Dermis microvascular lymphatic vessel endothelial cell (primary cell): ENCODE results near the gene EEF1B2. TPM values are rescaled to one million over a fixed set of nuclear protein-coding genes. Genes with fewer than 3 reads are reported as not detected.
"Not testable (repeated sequence)": the region's sequence is repeated elsewhere in the genome, so short reads cannot be mapped to it uniquely, and the experiment has no call there.

ENCODE experiments used
- DNase-seq, 2 donors: peaks; one replicate each; pipeline versions ENCODE4 v3.0.0 to v3.0.0-alpha.2; 2010; ENCODE audit warnings: low read depth in 2 of 2
- total RNA-seq: library from RNA; depleted of rRNA; stranded (reverse); fragments of >200 nt; gene quantifications from 2 replicates; pipeline ENCODE4 v1.2.1, GENCODE V29; 2014

The EEF1B2 gene
- total RNA-seq, 1 donor from 2014 or later, result 497 TPM

DNA sequence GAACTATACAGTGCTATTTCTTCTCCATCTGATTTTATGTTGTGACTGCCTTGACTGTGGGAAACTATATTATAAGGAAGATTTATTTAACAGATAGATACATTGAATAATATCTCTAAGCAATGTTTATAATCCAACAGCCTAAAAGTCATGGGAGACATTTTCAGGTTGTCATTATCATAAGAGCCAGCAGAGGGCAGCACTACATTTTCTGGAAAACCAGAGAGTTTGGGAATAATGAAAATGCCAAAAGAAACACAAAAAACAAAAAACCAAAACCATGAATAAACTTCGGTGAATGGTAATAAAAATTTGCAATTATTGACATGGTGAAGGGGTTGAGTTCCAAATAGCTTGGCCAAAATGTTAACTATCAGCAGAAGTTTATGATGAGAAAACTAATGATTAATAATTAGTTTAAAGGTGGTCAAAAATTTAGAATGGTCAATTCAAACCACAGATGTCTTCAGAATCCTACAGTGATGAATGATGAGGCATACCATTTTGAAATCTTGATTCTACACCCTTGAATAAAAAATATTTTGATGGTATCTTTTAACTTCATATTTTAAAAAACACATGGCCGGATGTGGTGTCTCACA, 4.7 kb downstream of the EEF1B2 start:
- peak; percentile 28 to 39 for DNase-seq

DNA sequence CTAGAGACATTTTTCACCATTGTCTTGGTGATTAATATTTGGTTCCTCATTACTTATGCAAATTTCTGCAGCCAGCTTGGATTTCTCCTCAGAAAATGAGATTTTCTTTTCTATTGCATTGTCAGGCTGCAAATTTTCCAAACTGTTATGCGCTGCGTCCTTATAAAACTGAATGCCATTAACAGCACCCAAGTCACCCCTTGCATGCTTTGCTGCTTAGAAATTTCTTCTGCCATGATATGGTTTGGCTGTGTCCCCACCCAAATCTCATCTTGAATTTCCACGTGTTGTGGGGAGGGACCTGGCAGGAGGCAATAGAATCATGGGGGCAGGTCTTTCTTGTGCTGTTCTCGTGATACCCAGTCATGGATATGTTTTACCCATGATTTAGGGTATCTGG, 8.5 kb downstream of the EEF1B2 start:
- DNase-seq, result not testable (repeated sequence)

DNA sequence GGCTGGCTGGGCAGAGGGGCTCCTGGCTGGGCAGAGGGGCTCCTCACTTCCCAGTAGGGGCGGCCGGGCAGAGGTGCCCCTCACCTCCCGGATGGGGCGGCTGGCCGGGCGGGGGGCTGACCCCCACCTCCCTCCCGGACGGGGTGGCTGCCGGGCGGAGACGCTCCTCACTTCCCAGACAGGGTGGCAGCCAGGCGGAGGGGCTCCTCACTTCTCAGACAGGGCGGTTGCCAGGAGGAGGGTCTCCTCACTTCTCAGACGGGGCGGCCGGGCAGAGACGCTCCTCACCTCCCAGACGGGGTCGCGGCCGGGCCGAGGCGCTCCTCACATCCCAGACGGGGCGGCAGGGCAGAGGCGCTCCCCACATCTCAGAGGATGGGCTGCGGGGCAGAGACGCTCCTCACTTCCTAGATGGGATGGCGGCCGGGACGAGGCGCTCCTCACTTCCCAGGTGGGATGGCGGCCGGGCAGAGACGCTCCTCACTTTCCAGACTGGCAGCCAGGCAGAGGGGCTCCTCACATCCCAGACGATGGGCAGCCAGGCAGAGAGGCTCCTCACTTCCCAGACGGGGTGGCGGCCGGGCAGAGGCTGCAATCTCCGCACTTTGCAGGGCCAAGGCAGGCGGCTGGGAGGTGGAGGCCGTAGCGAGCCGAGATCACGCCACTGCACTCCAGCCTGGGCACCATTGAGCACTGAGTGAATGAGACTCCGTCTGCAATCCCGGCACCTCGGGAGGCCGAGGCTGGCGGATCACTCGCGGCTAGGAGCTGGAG, 12.1 kb downstream of the EEF1B2 start:
- not testable (repeated sequence) for DNase-seq

DNA sequence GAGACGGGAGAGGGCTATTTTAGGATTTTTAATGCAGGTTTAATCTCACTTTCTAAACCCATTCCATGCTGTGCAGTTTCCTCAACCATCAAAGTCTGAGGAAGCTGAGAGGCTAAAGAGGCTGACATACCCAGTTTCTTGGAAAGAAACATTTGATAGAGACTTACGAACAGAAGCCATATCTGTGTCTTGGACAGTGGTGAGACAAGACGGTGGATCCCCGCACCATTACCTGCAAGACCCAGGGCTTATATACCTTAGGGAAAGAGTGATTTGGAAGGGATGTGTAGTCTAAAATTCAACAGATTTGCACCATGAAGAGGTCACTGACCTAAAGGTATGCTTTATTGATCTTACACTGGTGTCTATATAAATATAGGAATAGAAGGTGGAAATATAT, 13.5 kb downstream of the EEF1B2 start:
- DNase-seq, result no peak

DNA sequence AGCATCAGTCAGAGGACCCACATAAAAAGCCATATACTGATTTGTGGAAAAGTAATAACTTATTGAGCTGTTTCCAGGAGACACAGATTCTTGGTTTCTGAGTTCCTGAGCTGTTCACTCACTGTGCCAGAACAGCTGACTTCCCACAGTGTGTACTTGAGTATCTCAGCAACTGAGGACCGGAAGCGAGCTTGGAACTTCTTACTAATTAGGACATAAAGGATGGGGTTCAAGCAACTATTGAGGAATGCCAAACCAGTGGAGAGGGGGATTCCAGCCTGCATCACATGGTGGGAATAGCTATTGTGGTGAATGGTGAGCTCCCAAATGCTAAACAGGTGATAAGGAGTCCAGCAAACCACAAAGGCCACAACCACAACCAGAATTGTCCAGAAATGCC, 16.4 kb downstream of the EEF1B2 start:
- DNase-seq, result no peak

DNA sequence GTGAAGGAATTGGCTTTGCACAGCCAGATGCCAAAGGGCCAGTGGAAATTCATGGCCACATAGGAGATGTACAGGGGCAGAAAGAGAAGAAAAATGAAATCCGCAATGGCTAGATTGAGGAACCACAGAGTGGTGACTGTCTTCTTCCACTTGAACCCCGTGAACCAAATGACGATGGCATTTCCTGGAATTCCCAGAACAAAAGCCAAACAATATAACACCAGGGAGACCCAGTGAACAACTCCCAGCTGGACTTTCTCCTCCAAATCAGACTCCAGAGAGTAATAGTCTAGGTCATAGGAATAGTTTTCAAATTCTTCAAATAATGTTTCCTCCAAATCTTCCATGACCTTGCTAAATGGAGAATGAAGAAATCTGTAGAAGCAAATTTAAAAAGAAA, 17.2 kb downstream of the EEF1B2 start:
- DNase-seq, result peak; percentile 30 to 51

DNA sequence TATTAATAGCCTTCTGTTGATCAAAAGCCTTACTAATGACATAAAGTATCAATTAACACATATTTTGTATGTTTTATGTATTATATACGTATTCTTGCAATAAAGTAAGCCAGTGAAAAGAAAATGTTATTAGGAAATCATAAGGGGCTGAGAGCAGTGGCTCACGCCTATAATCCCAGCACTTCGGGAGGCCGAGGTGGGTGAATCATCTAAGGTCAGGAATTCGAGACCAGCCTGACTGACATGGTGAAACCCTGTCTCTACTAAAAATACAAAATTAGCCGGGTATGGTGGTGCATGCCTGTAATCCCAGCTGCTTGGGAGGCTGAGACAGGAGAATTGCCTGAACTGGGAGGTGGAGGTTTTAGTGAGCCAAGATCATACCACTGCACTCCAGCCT, 21.8 kb downstream of the EEF1B2 start:
- not testable (repeated sequence) for DNase-seq

DNA sequence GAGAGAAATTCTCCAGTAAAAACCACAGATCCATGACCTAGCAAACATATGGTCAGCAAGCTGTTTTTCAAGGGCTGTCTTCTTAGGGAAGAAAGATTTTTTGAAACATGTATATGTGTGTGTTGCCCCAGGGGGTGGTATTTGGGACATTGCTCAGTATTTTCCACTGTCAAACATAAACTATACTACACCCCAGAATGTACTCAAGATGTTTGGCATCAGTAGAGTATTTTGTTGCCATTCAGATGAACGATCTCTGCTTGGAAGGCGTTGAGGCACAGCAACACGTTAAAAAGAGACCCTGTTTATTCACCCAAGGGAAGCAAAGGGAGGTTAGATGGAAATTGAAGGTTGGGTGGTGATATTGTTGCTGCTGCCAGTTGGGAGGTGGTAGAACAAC, 30.0 kb downstream of the EEF1B2 start:
- no peak for DNase-seq

DNA sequence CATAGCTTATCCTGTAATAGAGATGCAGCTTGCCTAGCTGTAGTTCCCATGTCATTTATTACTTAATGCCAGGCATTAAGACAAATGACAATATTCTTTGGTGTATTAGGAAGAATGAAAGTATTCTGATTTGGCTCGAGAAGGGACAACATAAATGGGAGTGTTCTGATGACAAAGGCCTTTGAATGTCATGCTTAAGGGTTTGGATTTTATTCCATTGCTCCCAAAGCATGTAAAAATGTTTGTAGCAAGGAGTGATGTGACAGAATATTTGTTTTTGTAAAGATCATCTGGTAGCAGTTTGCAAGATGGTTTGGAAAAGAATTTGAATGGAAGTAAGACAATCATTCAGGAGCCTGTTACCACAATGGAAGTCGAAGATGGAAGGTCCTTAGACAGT, 30.4 kb downstream of the EEF1B2 start:
- no peak for DNase-seq

DNA sequence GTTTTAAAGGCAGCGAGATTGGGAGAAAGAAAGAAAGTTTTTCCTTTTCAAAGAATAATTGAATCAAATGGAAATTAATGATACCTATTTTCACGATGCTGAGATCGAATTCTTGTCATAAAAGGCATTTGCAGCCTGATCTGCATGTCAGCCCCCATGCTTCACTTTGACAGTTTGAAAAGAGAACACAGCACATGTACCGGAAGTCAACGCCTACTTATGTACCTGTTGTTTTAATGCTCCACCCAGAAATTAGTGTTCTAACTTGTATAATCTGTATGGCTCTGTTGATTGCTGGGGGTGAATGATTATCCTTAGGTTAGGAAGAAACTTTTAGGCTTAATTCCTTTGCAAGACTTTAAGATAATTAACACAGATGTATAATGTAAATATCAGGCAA, 31.0 kb downstream of the EEF1B2 start:
- no peak for DNase-seq

DNA sequence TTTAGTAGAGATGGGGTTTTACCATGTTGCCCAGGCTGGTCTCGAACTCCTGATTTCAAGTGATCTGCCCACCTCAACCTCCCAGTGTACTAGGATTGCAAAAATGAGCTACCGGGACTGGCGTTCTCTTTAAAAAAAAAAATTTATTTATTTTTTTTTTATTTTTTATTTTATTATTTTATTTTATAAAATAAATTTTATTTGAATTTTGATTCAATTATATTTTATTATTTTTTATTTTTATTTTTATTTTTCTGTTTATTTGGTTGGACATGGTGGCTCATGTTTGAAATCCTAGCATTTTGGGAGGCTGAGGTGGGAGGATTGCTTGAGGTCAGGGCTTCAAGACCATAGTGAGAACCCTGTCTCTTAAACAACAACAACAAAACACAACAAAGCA, 32.5 kb downstream of the EEF1B2 start:
- DNase-seq, result no peak

DNA sequence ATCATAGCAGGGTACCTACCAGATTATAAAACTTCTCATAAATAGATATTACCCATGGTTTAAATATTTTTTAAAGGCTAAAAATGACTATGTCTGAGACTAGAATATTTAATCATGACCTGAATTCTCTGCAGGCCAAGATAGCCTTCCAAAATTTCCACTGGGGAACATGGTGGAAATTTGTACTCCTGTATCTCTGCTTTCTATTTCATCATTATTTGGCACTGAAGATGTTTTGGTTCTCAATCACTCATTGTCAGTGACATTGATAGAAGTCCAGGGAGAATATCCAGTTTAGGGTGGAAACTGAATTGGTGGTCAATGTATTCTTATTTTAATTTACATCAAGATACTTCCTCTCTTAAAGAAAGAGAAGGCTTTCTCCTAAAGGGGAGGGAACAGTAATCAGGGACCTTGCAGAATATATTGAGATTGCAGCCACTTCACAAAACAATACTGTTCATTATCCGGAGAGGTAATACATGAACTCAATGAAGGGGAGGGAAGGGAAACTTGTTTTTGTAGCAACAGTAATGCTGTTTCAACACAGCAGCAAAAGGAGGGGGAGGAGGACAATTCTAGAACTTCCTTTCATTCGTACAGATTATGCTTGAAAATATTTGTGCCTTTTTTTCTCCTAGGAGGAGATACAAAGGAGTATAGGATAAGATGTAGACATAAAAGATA, 34.1 kb downstream of the EEF1B2 start:
- DNase-seq, result no peak

DNA sequence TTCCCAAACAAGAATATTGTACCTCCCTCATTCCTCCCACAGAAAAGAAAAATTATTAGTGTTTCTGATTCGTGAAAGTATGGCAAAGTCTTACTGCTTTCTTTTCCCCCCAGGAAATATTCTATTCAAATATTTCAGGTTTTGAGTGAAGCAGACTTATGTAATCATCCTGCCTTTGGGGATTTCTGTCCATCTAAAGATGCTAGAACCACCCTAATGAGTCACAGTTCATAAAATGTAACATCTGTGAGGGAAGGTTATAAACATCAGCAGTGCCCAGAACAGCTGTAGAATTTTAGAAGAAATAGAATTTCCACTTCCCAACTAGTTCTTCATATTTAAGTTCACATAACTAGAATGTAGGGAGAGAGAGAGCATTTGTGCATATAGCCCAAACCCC, 39.0 kb downstream of the EEF1B2 start:
- DNase-seq, result no peak

DNA sequence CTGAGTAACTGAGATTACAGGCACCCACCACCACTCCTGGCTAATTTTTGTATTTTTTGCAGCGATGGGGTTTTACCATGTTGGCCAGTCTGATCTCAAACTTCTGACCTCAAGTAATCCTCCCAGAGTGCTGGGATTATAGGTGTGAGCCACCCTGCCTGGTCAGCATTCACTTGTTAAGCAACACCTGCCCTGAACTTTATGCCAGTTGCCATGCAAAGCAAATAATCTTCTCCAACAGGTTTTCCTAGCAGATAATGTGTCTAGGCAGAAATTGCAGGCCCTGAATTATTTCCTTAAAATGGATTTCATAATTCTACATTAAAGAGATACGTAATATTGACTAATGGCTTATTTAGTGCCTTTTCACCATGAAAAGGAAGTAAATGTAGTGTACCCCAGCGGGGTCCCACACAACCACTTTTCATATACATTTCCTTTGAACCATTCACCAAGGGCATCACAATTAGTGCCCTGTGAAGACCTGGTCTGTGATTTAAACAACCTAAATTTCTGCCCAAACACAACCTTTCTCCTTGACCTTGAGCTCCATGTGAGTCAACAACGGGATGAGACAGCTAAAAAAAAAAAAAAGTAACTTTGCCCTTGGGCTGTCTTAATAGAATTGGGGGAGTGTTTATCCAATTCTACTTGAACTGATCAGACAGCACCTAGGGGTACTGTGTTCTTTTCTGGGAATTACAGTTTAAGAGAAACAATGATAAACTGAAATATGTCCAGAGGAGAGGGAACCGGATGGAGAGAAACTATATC, 41.6 kb downstream of the EEF1B2 start:
- DNase-seq, result no peak

DNA sequence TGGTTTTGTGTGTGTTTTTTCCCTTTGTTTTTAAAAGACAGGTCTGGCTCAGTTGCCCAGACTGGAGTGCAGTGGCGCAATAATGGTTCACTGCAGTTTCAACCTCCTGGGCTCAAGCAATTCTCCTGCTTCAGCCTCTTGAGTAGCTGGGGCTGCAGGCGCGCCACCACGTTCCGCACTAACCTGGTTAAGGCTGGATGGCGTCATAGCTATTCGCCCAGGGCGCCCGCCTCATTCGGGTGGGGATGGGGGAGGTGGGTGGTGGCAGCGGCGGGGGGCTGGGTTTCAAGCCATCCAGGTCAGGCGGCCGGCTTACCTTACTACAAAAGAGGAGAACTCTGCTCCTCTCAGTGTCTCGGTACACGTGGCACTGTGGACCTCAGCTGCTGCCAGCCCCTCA, 42.8 kb downstream of the EEF1B2 start:
- DNase-seq, result no peak

DNA sequence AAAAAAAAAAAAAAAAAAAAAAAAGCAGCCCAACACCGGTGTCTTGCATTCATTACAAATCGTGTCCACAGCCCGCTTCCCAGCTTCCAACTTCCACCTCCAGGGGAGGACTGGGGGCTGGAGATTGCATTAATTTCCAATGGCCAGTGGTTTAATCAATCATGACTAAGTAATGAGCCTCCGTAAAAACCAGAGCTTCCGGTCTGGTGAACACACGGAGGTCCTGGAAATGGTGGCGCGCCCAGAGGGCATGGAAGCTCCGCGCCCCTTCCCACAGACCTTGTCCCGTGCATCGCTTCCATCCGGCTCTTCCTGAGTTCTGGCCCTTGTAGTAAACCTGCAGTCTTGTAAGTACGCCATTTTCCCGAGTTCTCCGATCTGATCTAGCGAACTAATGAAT, 43.6 kb downstream of the EEF1B2 start:
- DNase-seq, result no peak

DNA sequence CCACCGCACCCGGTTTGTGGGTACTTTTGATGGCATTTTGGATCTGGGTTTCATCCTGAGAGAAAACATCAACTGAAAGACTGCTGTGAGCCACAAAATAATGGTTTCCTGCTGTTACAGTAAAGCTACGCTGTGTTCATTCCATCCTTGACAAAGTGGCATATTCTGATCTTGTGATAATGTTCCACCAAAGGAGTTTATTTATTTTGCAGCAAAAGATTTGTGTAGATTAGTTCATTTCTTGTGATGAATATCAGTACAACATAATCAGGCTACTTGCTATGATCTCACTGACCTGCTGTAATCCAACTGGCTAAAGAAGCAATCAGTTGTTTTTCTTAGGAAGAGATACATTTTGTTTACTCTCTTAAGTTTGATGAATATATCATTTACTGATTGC, 45.0 kb downstream of the EEF1B2 start:
- no peak for DNase-seq

DNA sequence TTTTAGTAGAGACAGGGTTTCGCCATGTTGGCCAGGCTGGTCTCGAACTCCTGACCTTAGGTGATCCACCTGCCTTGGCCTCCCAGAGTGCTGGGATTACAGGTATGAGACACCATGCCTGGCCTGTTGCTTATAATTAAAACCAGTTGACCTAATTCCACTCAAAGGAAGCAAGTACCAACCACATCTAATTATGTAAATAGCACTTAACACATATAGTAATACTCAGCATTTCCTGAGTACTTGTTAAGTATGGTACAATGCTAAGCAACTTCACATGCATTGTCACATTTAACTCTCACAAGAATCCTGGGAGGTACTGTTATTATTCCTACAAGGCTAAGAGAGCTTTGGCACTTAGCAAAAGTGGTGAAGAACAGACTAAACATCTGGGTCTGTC, 47.6 kb downstream of the EEF1B2 start:
- not testable (repeated sequence) for DNase-seq

DNA sequence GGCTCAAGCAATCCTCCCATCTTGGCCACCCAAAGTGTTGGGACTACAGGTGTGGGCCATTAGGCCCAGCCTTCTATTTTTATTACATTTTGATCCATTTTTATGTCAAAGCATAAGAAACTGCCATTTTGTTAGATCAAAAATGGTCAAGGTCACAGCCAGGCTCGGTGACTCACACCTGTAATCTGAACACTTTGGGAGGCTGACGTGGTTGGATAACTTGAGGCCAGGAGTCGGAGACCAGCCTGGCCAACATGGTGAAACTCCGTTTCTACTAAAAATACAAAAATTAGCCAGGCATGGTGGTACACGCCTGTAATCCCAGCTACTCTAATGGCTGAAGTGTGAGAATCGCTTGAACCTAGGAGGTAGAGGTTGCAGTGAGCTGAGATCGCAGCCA, 49.2 kb downstream of the EEF1B2 start:
- DNase-seq, result no peak

DNA sequence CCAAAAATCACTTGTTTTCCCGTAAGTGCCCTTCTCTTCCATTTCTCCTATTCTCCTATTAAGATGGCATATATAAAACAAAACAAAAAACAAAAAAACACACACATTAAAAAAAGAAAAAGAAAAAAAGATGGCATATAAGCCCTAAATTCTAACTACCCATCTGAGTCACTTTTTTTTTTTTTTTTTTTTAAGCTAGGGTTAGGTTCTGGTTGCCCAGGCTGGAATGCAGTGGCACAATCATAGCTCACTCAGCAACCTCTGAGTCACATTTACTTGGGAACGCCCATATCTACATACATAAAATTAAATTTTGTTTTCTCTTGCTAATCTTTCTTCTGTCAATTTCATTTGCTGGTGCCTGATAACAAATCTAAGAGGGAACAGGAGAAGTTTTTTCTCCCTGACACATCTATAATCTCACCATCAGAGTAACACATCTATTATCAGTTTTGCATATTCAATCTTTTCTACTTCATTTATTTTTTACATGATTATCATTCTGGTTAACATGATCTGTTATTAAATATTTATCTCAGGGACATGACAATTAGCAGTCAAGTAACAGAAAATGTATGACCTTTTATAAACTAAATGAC, 52.1 kb downstream of the EEF1B2 start:
- DNase-seq, result peak in 1 of 2 donors; percentile 16
